ENCODE results near the gene TC2N.
"Not testable (repeated sequence)": the region's sequence is repeated elsewhere in the genome, so short reads cannot be mapped to it uniquely, and the experiment has no call there.

TC2N gene

GRCh38 chr14:91869556-91869955, 2.2 kb upstream of the TC2N start:
- DNase-seq (ENCODE audit: low read depth), result no peak

- DNase-seq (ENCODE audit: low read depth), result no peak
These were observed 633 bp downstream of the TC2N start for GRCh38 chr14:91866511-91867295.

GRCh38 chr14:91866061-91866460, 1.3 kb downstream of the TC2N start:
- peak; percentile 40 for DNase-seq (ENCODE audit: low read depth)

DNA sequence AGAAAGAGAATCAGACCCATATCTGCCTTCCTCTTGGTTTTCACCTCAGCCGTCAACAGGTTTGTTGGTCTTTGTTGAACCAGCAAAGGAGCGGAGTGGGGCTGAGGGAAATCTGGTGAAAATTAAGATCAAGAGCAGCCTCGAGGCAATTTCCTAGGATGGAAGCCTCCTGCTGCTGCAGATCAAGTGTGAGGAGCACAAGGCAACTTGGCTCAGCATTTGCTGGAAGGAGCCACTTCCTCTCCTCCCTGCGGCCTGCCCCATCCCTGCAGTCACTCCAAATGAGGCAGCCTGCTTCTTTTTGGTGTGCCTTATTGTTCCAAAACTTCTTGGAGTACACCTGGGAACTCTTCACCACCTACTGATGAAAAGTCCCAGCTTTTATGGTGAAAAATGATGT, 4.9 kb downstream of the TC2N start:
- no peak for DNase-seq (ENCODE audit: low read depth)

GRCh38 chr14:91861091-91861490, 6.2 kb downstream of the TC2N start:
- no peak for DNase-seq (ENCODE audit: low read depth)

- no peak for DNase-seq (ENCODE audit: low read depth)
These were observed 7.1 kb downstream of the TC2N start for GRCh38 chr14:91860238-91860637.

DNA sequence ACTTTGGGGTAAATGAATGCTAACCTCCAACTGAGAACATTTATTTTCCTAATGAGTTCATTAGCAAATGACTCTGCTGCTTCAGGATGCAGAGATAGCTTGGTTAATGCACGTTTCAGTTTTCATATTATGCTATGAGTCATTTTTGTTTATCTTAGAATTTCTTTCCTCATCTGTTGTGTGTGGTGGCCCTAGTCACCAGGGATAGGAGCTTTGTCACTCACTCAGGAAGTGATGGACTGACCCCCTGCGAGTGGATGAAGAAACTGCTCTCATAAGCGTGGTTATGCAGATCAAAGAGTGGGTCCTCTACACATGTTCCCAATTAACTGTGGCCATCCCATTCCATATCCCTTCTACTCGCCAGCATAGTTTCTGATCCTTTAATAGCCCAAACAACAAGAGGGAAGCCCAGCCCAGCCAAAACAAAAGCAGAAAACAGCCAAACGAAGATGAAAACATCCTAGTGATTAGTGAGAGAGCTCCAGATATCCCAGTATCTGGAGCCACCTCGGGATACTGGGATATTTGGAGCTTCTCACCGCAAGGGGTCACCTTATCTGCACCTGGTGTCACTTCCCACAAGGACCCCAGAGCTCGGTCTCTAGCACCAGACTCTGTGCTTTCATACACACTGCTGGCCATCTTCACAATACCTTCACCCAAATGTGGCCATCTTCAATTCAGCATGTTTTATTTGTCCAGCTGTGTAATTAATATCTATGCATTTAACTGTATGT, 8.6 kb downstream of the TC2N start:
- DNase-seq (ENCODE audit: low read depth), result peak; percentile 92

DNA sequence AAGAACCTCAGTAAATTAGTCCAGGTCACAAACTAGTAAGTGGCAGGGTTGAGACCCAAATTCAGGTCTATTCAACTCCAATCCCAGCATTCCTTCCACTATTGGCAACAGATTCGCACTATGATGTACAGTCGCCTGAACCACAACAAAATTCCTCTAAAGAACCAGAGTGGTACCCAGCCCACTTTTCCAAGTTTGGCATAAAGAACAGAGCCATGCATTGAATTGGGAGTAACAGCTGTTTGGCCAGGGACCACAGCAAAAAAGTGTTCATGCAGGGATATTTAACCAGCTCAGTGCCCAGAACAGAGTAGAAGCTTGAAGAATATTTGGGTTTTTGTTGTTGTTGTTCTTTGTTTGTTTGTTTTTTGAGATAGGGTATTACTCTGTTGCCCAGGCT, 9.7 kb downstream of the TC2N start:
- DNase-seq (ENCODE audit: low read depth), result no peak

DNA sequence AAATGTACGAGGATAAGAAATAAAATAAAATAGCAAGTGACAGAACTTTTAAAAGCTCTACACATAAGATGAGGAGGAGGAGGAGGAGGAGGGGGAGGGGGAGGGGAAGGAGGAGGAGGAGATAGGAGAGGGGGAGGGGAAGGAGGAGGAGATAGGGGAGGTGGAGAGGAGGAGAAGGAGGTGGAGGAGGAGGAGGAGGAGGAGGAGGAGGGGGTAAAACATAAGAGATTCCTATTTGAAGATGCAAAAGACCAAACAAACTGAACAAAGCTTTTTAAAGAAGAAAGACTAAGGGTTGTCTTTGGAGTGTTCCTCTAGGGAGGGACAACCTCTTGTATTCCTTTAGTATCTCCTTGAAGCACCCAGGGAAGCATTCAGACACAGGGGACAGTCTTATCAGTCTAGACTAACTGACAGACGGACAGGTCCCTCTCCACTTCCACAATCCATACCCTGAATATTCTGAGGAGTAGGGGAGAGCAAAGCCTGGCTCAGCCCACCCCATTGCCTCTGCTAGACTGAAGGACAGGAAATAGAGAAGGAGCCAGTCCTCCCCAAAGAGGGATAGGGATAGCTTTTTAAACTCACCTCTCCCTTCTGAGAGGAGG, 12.9 kb downstream of the TC2N start:
- DNase-seq (ENCODE audit: low read depth), result no peak

DNA sequence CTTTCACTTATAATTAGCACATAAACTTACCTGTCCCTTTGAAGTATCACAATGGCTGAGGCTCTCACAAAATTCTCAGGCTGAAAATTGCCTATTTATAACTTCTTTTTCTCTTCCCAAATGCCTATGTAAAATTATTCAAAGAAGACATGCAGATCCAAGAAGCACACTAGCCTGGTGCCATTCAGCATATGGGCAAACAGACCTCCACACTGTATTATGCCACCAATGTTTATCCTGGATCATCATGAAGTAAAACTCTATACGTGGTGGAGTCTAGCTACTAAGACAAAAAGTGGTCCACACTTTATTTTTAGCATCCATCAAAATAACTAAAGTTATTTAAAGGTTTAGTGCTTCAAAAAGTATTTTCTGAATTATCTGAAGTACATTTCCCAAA, 15.8 kb downstream of the TC2N start:
- no peak for DNase-seq (ENCODE audit: low read depth)

- no peak for DNase-seq (ENCODE audit: low read depth)
These were observed 18.8 kb downstream of the TC2N start for GRCh38 chr14:91848504-91849001.

DNA sequence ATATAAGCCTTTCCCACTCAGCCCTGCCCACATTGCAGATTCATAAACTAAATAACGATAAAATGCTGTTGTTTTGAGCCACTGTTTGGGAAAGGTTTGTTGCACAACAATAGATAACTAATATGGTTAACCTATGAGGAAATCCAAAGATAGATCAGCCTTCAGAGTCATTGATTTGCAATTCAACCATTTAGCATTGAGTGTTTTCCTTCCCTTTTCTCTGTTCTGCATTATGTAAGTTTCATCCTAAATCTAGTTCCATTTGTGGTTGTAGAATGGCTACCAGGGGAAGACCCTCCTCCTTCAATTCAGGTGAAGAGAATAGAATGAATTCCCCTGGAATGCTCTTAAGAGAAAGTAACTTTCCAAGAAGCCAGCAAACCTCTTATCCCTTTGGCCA, 19.6 kb downstream of the TC2N start:
- no peak for DNase-seq (ENCODE audit: low read depth)

GRCh38 chr14:91845652-91846051, 21.7 kb downstream of the TC2N start:
- DNase-seq (ENCODE audit: low read depth), result no peak

GRCh38 chr14:91845056-91845455, 22.3 kb downstream of the TC2N start:
- DNase-seq (ENCODE audit: low read depth), result not testable (repeated sequence)

- DNase-seq (ENCODE audit: low read depth), result no peak
These were observed 23.3 kb downstream of the TC2N start for GRCh38 chr14:91844029-91844428.

DNA sequence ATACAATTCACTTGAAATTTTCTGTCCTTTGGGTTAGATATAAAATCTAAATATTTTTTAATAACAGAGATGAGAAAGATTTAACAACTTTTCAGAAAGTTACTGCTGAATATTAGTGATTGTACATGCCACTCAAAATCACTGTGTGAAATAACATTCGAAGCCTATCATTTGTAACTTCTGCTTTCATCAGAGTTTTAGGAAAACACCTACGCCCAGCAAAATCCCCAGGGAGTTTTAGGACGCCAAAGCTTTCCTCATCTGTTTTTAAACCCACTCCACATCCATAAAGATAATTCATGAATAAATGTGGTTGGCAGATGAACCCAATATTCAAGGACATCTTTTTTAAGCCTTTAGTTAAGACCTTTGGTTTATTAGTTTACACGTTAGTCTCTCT, 23.9 kb downstream of the TC2N start:
- no peak for DNase-seq (ENCODE audit: low read depth)

DNA sequence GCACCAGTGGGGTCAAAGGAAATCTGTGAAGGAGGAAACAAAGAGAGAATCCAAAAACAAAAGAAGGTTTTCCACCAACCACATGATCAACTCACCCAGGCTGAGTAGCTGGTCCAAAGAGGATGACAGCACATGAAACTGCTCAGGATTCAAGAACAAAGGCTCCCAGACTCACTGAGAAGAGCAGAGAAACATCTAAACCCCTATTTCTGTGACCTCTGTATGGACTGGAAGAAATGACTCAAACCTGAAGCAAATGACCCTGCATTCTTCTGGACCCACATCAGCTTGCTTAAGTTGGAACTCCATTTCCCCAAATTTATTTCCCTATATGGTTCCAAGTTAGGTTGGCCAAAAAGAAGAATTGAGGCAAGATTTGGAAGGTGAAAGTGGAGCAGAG, 26.3 kb downstream of the TC2N start:
- peak; percentile 9 for DNase-seq (ENCODE audit: low read depth)

DNA sequence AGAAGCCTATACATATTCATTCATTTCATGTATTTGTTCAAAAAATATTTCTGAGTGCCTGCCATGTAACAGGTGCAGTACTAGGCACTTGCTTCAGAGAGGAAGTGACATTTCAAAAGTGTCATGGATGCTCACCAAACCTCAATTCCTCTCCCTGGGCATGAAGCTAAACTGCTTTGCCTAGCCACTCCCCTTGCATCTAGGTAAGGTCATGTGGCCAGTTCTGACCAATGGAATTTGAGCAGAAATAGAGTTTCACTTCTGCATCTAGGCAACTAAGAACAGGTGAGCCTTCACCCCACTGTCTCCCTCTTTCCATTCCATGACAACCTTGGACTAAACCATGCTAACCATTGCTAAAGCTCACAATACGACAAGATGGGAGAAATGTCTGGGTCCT, 27.6 kb downstream of the TC2N start:
- DNase-seq (ENCODE audit: low read depth), result no peak

- no peak for DNase-seq (ENCODE audit: low read depth)
These were observed 30.3 kb downstream of the TC2N start for GRCh38 chr14:91837076-91837475.

GRCh38 chr14:91835920-91836843, 31.2 kb downstream of the TC2N start:
- DNase-seq (ENCODE audit: low read depth), result peak; percentile 18

- DNase-seq (ENCODE audit: low read depth), result no peak
These were observed 32.0 kb downstream of the TC2N start for GRCh38 chr14:91835197-91835919.

Data from EH (cell line).